IPS-18c (cell line): ENCODE data around the gene RANBP10.
"Not testable (repeated sequence)": the region's sequence is repeated elsewhere in the genome, so short reads cannot be mapped to it uniquely, and the experiment has no call there.

Experiments used
- H3K4me3 ChIP-seq: 2 replicates; pipeline ENCODE4 v1.7.0; 2013; ENCODE audit warnings: low read depth, mild to moderate bottlenecking, low read length, moderate library complexity; ENCODE audit not compliant: insufficient read depth
- H3K9me3 ChIP-seq: one replicate; pipeline ENCODE4 v1.6.1; 2013; ENCODE audit warnings: mild to moderate bottlenecking, low read length, moderate library complexity; ENCODE audit not compliant: control insufficient read depth, insufficient read depth

Gene RANBP10

GRCh38 chr16:67806428-67807147 is at the start of gene RANBP10, which contains the start of gene TSNAXIP1:
TSS of gene RANBP10 (minus strand) at chr16:67806560. CDS start at chr16:67806536, 24 bp downstream.
TSS of gene TSNAXIP1 (plus strand) at chr16:67806889. CDS start at chr16:67807150, 261 bp downstream.
- H3K9me3 ChIP-seq = no peaks in the 10 kb centered on the region
- H3K4me3 ChIP-seq = peak within 1 kb of the TSS; percentile 97

- Histone ChIP-seq H3K4me3 (no peak overlapping the region), H3K9me3 (no peaks in the 10 kb centered on the region)
These were observed 49.4 kb upstream of the RANBP10 start for GRCh38 chr16:67855789-67856188.

- H3K9me3 ChIP-seq = no peaks in the 10 kb centered on the region
- H3K4me3 ChIP-seq = no peak overlapping the region
These were observed 47.3 kb upstream of the RANBP10 start for GRCh38 chr16:67853670-67854069.

- H3K4me3 ChIP-seq = peak overlapping the region; percentile 96; the same call in 1 of the 2 replicates
- H3K9me3 ChIP-seq = no peaks in the 10 kb centered on the region
These were observed 41.8 kb upstream of the RANBP10 start for GRCh38 chr16:67848118-67848517.

- H3K9me3 ChIP-seq = no peaks in the 10 kb centered on the region
- peak within 1 kb of the TSS; percentile 96 for H3K4me3 ChIP-seq
These were observed 40.9 kb upstream of the RANBP10 start, which contains the start of gene CENPT for GRCh38 chr16:67847064-67847861. TSS of gene CENPT (minus strand) at chr16:67847693. CDS start at chr16:67833859, 13,834 bp downstream.

- H3K4me3 ChIP-seq = peak within 1 kb of the TSS; percentile 96
- H3K9me3 ChIP-seq = no peaks in the 10 kb centered on the region
These were observed 40.1 kb upstream of the RANBP10 start, which contains the start of gene NUTF2 for GRCh38 chr16:67846320-67847063. TSS of gene NUTF2 (plus strand) at chr16:67846933. CDS start at chr16:67865131, 18,198 bp downstream.

- Histone ChIP-seq H3K4me3 (peak overlapping the region; percentile 96), H3K9me3 (no peaks in the 10 kb centered on the region)
These were observed 39.6 kb upstream of the RANBP10 start for GRCh38 chr16:67846063-67846319.

GRCh38 chr16:67845291-67846062 is 39.1 kb upstream of the RANBP10 start:
- no peaks in the 10 kb centered on the region for H3K9me3 ChIP-seq

GRCh38 chr16:67844497-67844896 is 38.1 kb upstream of the RANBP10 start:
- H3K4me3 ChIP-seq = peak overlapping the region; percentile 15; the same call in 1 of the 2 replicates
- no peaks in the 10 kb centered on the region for H3K9me3 ChIP-seq

More at GRCh38 chr16:67845291-67846062, 39.1 kb upstream of the RANBP10 start:
- H3K4me3 ChIP-seq = peak overlapping the region; percentile 96

GRCh38 chr16:67843343-67843765 is 37.0 kb upstream of the RANBP10 start:
- Histone ChIP-seq H3K4me3 (peak overlapping the region; percentile 85), H3K9me3 (no peaks in the 10 kb centered on the region)

GRCh38 chr16:67842509-67843342 is 36.4 kb upstream of the RANBP10 start:
- no peaks in the 10 kb centered on the region for H3K9me3 ChIP-seq
- peak overlapping the region; percentile 85 for H3K4me3 ChIP-seq

GRCh38 chr16:67841816-67842508 is 35.6 kb upstream of the RANBP10 start, which contains the start of gene THAP11:
TSS of gene THAP11 (plus strand) at chr16:67842320. CDS start at chr16:67842555, 235 bp downstream.
- Histone ChIP-seq H3K9me3 (no peaks in the 10 kb centered on the region), H3K4me3 (peak within 1 kb of the TSS; percentile 85)

- Histone ChIP-seq H3K4me3 (no peak overlapping the region; the same call in 1 of the 2 replicates), H3K9me3 (no peaks in the 10 kb centered on the region)
These were observed 34.9 kb upstream of the RANBP10 start for GRCh38 chr16:67841198-67841815.

GRCh38 chr16:67837811-67838210 is 31.5 kb upstream of the RANBP10 start:
- Histone ChIP-seq H3K9me3 (no peaks in the 10 kb centered on the region), H3K4me3 (no peak overlapping the region)

GRCh38 chr16:67837190-67837589 is 30.8 kb upstream of the RANBP10 start:
- H3K9me3 ChIP-seq, H3K4me3 ChIP-seq: not testable (repeated sequence)
